Neural cell (in vitro differentiated cells): Measurements from ENCODE around the gene IL1R2. TPM values are rescaled to one million over a fixed set of nuclear protein-coding genes. Genes with fewer than 3 reads are reported as not detected.

Source experiments
- H2AFZ ChIP-seq: fragments of 200-600, 300-800 bp; sonication (generic), shearing (Covaris generic); 2 replicates; pipeline ENCODE4 v1.6.0; 2014; ENCODE audit warnings: low read depth, mild to moderate bottlenecking, antibody characterized with exemption, low read length, moderate library complexity
- H3F3A ChIP-seq: fragments of 200-600 bp; shearing (Covaris generic); 2 replicates; pipeline ENCODE4 v1.6.1; 2016; ENCODE audit warnings: mild to moderate bottlenecking, moderate library complexity, mixed read lengths, antibody characterized with exemption, low read length; ENCODE audit not compliant: insufficient read depth, poor library complexity, severe bottlenecking
- H3K27ac ChIP-seq: fragments of 200-600, 300-800 bp; sonication (generic), shearing (Covaris generic); 2 replicates; pipeline ENCODE4 v1.5.1; 2014; ENCODE audit warnings: mild to moderate bottlenecking, low read length, moderate library complexity
- H3K27me3 ChIP-seq: fragments of 300-800, 200-600 bp; sonication (generic), shearing (Covaris generic); 2 replicates; pipeline ENCODE4 v1.6.0; 2014; ENCODE audit warnings: mild to moderate bottlenecking, low read depth, low read length, moderate library complexity; ENCODE audit not compliant: insufficient read depth
- H3K36me3 ChIP-seq: fragments of 300-800, 200-600 bp; sonication (generic), shearing (Covaris generic); 2 replicates; pipeline ENCODE4 v1.5.1; 2014; ENCODE audit warnings: mild to moderate bottlenecking, antibody characterized with exemption, low read length, moderate library complexity; ENCODE audit not compliant: insufficient read depth
- H3K4me2 ChIP-seq: fragments of 300-800, 200-600 bp; sonication (generic), shearing (Covaris generic); 2 replicates; pipeline ENCODE4 v1.6.0; 2014; ENCODE audit warnings: mild to moderate bottlenecking, low read length
- H3K4me3 ChIP-seq: fragments of 300-800, 200-600 bp; sonication (generic), shearing (Covaris generic); 2 replicates; pipeline ENCODE4 v1.5.1; 2014; ENCODE audit warnings: mild to moderate bottlenecking, low read length, moderate library complexity
- H3K79me2 ChIP-seq: fragments of 200-600 bp; shearing (Covaris generic); replicated peaks from 2 replicates; pipeline ENCODE4 v1.6.0; 2014; ENCODE audit warnings: mild to moderate bottlenecking, low read length, moderate library complexity; ENCODE audit not compliant: insufficient read depth
- H3K9ac ChIP-seq: fragments of 300-800, 200-600 bp; sonication (generic), shearing (Covaris generic); 2 replicates; pipeline ENCODE4 v1.6.1; 2016; ENCODE audit warnings: mild to moderate bottlenecking, low read length, mixed read lengths
- H3K9me2 ChIP-seq: fragments of 200-600 bp; shearing (Covaris generic); 2 replicates; pipeline ENCODE4 v1.6.1; 2016; ENCODE audit warnings: mild to moderate bottlenecking, low read length, mixed read lengths; ENCODE audit not compliant: insufficient read depth
- H3K9me3 ChIP-seq: fragments of 200-600, 300-800 bp; sonication (generic), shearing (Covaris generic); 2 replicates; pipeline ENCODE4 v1.6.1; 2016; ENCODE audit warnings: mild to moderate bottlenecking, mixed run types, low read length, moderate library complexity, mixed read lengths
- H4K20me1 ChIP-seq: fragments of 200-600 bp; shearing (Covaris generic); 2 replicates; pipeline ENCODE4 v1.6.1; 2016; ENCODE audit warnings: mild to moderate bottlenecking, mixed run types; ENCODE audit not compliant: insufficient read depth
- CTCF ChIP-seq: fragments of 450-650 bp; IDR thresholded peaks from 2 replicates; pipeline ENCODE4 v1.5.1; 2014; ENCODE audit warnings: antibody characterized with exemption, mild to moderate bottlenecking, moderate library complexity; ENCODE audit not compliant: poor library complexity, severe bottlenecking
- EP300 ChIP-seq: fragments of 450-650 bp; conservative IDR thresholded peaks from 2 replicates; pipeline ENCODE4 v1.6.1; 2014; ENCODE audit warnings: antibody characterized with exemption, mild to moderate bottlenecking, moderate library complexity; ENCODE audit not compliant: poor library complexity, severe bottlenecking
- EZH2 ChIP-seq: fragments of 200-600, 300-800 bp; shearing (Covaris generic), sonication (generic); IDR thresholded peaks from 2 replicates; pipeline ENCODE4 v1.6.1; 2014; ENCODE audit warnings: antibody characterized with exemption, low read length, borderline replicate concordance, mild to moderate bottlenecking; ENCODE audit not compliant: insufficient read depth, poor library complexity, severe bottlenecking
- MXI1 ChIP-seq: fragments of 450-650 bp; conservative IDR thresholded peaks from 2 replicates; pipeline ENCODE4 v1.6.1; 2014; ENCODE audit warnings: antibody characterized with exemption, mild to moderate bottlenecking; ENCODE audit not compliant: poor library complexity, severe bottlenecking
- POLR2AphosphoS5 ChIP-seq: IDR thresholded peaks from 2 replicates; pipeline ENCODE4 v1.6.1; 2012
- RAD21 ChIP-seq: fragments of 450-650 bp; conservative IDR thresholded peaks from 2 replicates; pipeline ENCODE4 v1.6.1; 2014; ENCODE audit warnings: antibody characterized with exemption, mild to moderate bottlenecking, moderate library complexity
- SMC3 ChIP-seq: fragments of 450-650 bp; conservative IDR thresholded peaks from 2 replicates; pipeline ENCODE4 v1.6.1; 2014; ENCODE audit warnings: antibody characterized with exemption, mild to moderate bottlenecking, moderate library complexity; ENCODE audit not compliant: poor library complexity
- TAF1 ChIP-seq: IDR thresholded peaks from 2 replicates; pipeline ENCODE4 v1.6.1; 2012; ENCODE audit warnings: low read depth
- polyA plus RNA-seq: library from polyadenylated mRNA; depleted of rRNA; stranded (reverse); fragments of >200 nt; gene quantifications from 2 replicates; pipeline ENCODE4 v1.2.3, GENCODE V29; 2014
- TF ChIP-seq, protein P1 (sequence below): IDR thresholded peaks from 2 replicates; pipeline ENCODE4 v1.6.1; 2012; ENCODE audit warnings: borderline replicate concordance

Gene IL1R2
- polyA plus RNA-seq, 1 donor from 2014 or later, result not detected

GRCh38 chr2:101993772-101994171 is 2.0 kb downstream of the IL1R2 start:
- Histone ChIP-seq H3K9me2 (no peaks in the 10 kb centered on the region), H3F3A (no peaks in the 10 kb centered on the region)

GRCh38 chr2:101995019-101995418 is 3.3 kb downstream of the IL1R2 start:
- no peaks in the 10 kb centered on the region for H3K36me3 ChIP-seq
- H3K4me2 ChIP-seq, result no peak overlapping the region
- no peak overlapping the region for H3K4me3 ChIP-seq
- H3K9me3 ChIP-seq, result no peaks in the 10 kb centered on the region
- H3K9me2 ChIP-seq, result no peaks in the 10 kb centered on the region
- H3K79me2 ChIP-seq, result no peaks in the 10 kb centered on the region
- H4K20me1 ChIP-seq, result no peaks in the 10 kb centered on the region
- H3K27ac ChIP-seq, result no peak overlapping the region
- no peak overlapping the region for H3K9ac ChIP-seq
- no peak overlapping the region for H2AFZ ChIP-seq
- H3F3A ChIP-seq, result no peaks in the 10 kb centered on the region
- no peaks in the 10 kb centered on the region for H3K27me3 ChIP-seq
- no peak for TF ChIP-seq CTCF
- TF ChIP-seq SMC3, result no peak
- no peak for TF ChIP-seq POLR2AphosphoS5
- TF ChIP-seq, protein P1, sequence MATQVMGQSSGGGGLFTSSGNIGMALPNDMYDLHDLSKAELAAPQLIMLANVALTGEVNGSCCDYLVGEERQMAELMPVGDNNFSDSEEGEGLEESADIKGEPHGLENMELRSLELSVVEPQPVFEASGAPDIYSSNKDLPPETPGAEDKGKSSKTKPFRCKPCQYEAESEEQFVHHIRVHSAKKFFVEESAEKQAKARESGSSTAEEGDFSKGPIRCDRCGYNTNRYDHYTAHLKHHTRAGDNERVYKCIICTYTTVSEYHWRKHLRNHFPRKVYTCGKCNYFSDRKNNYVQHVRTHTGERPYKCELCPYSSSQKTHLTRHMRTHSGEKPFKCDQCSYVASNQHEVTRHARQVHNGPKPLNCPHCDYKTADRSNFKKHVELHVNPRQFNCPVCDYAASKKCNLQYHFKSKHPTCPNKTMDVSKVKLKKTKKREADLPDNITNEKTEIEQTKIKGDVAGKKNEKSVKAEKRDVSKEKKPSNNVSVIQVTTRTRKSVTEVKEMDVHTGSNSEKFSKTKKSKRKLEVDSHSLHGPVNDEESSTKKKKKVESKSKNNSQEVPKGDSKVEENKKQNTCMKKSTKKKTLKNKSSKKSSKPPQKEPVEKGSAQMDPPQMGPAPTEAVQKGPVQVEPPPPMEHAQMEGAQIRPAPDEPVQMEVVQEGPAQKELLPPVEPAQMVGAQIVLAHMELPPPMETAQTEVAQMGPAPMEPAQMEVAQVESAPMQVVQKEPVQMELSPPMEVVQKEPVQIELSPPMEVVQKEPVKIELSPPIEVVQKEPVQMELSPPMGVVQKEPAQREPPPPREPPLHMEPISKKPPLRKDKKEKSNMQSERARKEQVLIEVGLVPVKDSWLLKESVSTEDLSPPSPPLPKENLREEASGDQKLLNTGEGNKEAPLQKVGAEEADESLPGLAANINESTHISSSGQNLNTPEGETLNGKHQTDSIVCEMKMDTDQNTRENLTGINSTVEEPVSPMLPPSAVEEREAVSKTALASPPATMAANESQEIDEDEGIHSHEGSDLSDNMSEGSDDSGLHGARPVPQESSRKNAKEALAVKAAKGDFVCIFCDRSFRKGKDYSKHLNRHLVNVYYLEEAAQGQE, result no peak
- no peak for TF ChIP-seq RAD21
- TF ChIP-seq MXI1, result no peak
- no peak for TF ChIP-seq EP300
- TF ChIP-seq TAF1, result no peak
- no peak for TF ChIP-seq EZH2

More at GRCh38 chr2:101993772-101994171, 2.0 kb downstream of the IL1R2 start:
- H3K36me3 ChIP-seq, result no peaks in the 10 kb centered on the region
- no peaks in the 10 kb centered on the region for H4K20me1 ChIP-seq
- H2AFZ ChIP-seq, result no peak overlapping the region
- no peak overlapping the region for H3K4me3 ChIP-seq
- no peaks in the 10 kb centered on the region for H3K79me2 ChIP-seq
- no peak overlapping the region for H3K27ac ChIP-seq
- no peak for TF ChIP-seq SMC3
- TF ChIP-seq EP300, result no peak
- TF ChIP-seq RAD21, result no peak
- TF ChIP-seq CTCF, result no peak
- H3K9ac ChIP-seq, result no peak overlapping the region
- no peaks in the 10 kb centered on the region for H3K27me3 ChIP-seq
- H3K9me3 ChIP-seq, result no peaks in the 10 kb centered on the region
- H3K4me2 ChIP-seq, result no peak overlapping the region
